Measurements from ENCODE around the gene DAPK2. TPM values are rescaled to one million over a fixed set of nuclear protein-coding genes. Genes with fewer than 3 reads are reported as not detected.
A peak's percentile ranks its signal among the peaks of the same experiment; 100 is the strongest.

DAPK2 gene
- total RNA-seq, 1 experiment from 2014 or later: 1.4 TPM

DNA sequence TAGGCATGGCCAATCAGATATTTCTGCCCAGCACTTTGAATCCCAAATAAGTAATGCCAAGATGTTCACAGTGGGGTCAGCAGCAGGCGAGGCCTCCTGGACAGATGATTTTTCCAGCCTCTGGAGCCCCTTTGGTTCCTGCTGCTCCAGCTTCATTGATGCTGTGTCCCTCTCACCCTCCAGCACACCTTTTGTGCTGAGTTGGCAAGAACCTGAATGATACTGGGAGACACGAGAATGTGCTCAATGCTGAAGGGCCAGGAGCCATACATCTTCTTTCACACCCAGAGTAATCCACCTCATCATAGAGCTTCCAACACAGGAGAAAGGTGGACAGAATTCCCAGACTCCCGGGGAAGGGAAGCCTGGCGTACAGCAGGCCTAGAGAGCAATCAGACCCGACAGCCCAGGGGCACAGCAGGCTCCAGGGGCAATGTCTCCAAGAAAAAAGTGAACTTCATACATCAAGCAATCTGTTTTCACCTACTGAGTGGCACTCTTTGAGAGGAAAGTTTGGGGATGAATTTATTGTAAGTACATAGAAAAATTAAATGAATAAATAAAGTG lies 6.7 kb upstream of the DAPK2 start:
- no peaks in the 10 kb centered on the region for H3K27me3 ChIP-seq (replicated peaks; ENCODE audit: control insufficient read depth, insufficient read depth, low read length)
- ChIA-PET POLR2A (no interaction called here), CTCF (no interaction called here)
- TF ChIP-seq, protein P1, sequence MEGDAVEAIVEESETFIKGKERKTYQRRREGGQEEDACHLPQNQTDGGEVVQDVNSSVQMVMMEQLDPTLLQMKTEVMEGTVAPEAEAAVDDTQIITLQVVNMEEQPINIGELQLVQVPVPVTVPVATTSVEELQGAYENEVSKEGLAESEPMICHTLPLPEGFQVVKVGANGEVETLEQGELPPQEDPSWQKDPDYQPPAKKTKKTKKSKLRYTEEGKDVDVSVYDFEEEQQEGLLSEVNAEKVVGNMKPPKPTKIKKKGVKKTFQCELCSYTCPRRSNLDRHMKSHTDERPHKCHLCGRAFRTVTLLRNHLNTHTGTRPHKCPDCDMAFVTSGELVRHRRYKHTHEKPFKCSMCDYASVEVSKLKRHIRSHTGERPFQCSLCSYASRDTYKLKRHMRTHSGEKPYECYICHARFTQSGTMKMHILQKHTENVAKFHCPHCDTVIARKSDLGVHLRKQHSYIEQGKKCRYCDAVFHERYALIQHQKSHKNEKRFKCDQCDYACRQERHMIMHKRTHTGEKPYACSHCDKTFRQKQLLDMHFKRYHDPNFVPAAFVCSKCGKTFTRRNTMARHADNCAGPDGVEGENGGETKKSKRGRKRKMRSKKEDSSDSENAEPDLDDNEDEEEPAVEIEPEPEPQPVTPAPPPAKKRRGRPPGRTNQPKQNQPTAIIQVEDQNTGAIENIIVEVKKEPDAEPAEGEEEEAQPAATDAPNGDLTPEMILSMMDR (IDR thresholded peaks at IDR 0.05; ENCODE audit: insufficient read depth in 1 of 2, low read depth in 1 of 2, low read length in 1 of 2, severe bottlenecking in 1 of 2, unreplicated experiment in 1 of 2): no peak
- DNase-seq: no peak
- no peaks in the 10 kb centered on the region for H3K36me3 Mint-ChIP-seq (ENCODE audit: insufficient read depth, unreplicated experiment)
- no peaks in the 10 kb centered on the region for H3K27me3 Mint-ChIP-seq (ENCODE audit: insufficient read depth, unreplicated experiment)
- no peak overlapping the region for H3K4me3 Mint-ChIP-seq (ENCODE audit: unreplicated experiment)
- no peak overlapping the region for H3K4me3 ChIP-seq (ENCODE audit: low read depth, low read length)
- no peaks in the 10 kb centered on the region for H3K9me3 ChIP-seq
- peaks cover 20% of the 10 kb centered on the region for H3K4me1 ChIP-seq
- BruUV-seq (replicated peaks): no TSS peak
- H3K9me3 Mint-ChIP-seq (ENCODE audit: unreplicated experiment): no peaks in the 10 kb centered on the region
- peaks cover 17% of the 10 kb centered on the region for H3K4me1 Mint-ChIP-seq (ENCODE audit: low read depth, unreplicated experiment)
- no peaks in the 10 kb centered on the region for H3K36me3 ChIP-seq (ENCODE audit: control insufficient read depth, insufficient read depth, low read length)
- no peak overlapping the region for H3K27ac Mint-ChIP-seq (ENCODE audit: unreplicated experiment)
- intact Hi-C loops (cut with micrococcal nuclease; ENCODE audit: unreplicated experiment): no loop called here

DNA sequence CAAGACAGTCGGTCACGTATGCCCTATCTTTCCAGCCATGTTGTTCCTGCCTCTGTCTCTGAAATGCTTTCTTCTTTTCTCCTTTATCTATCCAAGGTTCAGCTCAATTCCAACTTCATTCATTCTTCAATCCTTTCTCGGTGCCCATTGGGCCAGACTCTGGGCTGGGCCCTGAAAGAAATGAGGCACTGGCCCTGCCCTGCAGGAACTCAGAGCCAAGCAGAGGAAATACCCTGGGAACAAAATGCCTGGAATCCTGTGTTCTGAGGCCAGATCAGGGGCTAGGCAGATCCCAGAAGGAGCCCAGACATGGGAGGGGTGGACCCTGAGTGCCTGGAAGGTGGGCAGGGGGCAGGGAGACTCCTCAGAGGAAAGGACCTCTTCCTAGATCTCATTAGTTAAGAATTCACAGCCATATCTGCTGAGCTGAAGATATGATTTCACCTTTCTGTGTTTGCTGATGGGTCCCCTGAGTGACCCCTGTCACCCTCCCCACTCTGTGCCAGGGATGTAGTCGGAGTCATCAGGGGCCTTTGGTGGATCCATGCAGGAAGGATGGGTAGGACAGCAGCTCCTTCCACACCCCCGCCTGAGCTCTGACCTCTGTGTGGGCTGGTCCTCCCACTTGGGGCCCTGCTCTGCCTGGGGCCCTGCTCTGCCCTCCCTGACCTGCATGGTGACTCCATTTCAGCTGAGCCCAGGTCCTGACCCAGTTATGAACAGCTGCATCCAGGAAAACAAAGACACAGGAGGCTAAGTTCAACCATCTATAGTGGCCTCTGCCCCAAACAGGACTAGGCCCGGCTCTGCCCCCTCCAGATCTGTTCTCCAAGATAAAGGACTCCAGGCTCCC lies 5.3 kb upstream of the DAPK2 start:
- Histone ChIP-seq H3K4me1 (peaks cover 20% of the 10 kb centered on the region), H3K9me3 (no peaks in the 10 kb centered on the region), H3K27me3 (replicated peaks; ENCODE audit: control insufficient read depth, insufficient read depth, low read length) (no peaks in the 10 kb centered on the region), H3K36me3 (ENCODE audit: control insufficient read depth, insufficient read depth, low read length) (no peaks in the 10 kb centered on the region), H3K4me3 (ENCODE audit: low read depth, low read length) (no peak overlapping the region)
- TF ChIP-seq, protein P1 (IDR thresholded peaks at IDR 0.05; ENCODE audit: insufficient read depth in 1 of 2, low read depth in 1 of 2, low read length in 1 of 2, severe bottlenecking in 1 of 2, unreplicated experiment in 1 of 2): no peak
- Mint-ChIP-seq H3K4me1 (ENCODE audit: low read depth, unreplicated experiment) (peaks cover 17% of the 10 kb centered on the region), H3K9me3 (ENCODE audit: unreplicated experiment) (no peaks in the 10 kb centered on the region), H3K27ac (ENCODE audit: unreplicated experiment) (no peak overlapping the region), H3K36me3 (ENCODE audit: insufficient read depth, unreplicated experiment) (no peaks in the 10 kb centered on the region), H3K4me3 (ENCODE audit: unreplicated experiment) (no peak overlapping the region), H3K27me3 (ENCODE audit: insufficient read depth, unreplicated experiment) (no peaks in the 10 kb centered on the region)
- no TSS peak for BruUV-seq (replicated peaks)
- DNase-seq: peak in 1 of 2 experiments; percentile 49
- POLR2A ChIA-PET: no interaction called here
- CTCF ChIA-PET: interaction anchor here (1.7 kb wide), 1 partner anchor 16 kb away, joined by 4 read pairs; no protein-coding TSS in a partner anchor
- intact Hi-C loops (cut with micrococcal nuclease; ENCODE audit: unreplicated experiment): no loop called here

DNA sequence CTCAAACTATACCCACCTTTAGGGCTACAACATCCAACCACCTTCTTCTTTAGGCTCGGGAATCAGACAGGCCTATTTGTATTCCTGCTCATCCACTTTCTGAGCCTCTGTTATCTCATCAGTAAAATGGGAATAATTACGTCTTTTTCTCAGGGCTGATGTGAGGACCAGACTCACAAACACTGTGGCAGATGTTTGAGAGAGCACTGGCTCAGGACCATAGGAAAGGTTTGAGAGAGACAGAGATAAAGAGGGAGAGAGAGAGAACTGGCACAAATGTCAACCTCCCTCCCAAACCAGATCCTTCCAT lies 4.8 kb upstream of the DAPK2 start:
- BruUV-seq (replicated peaks): no TSS peak
- POLR2A ChIA-PET: no interaction called here

More for the DNA sequence above, 4.8 kb upstream of the DAPK2 start:
- no peak overlapping the region for H3K4me3 Mint-ChIP-seq (ENCODE audit: unreplicated experiment)
- no peaks in the 10 kb centered on the region for H3K9me3 Mint-ChIP-seq (ENCODE audit: unreplicated experiment)
- H3K27ac Mint-ChIP-seq (ENCODE audit: unreplicated experiment): no peak overlapping the region
- no peak for DNase-seq
- intact Hi-C loops (cut with micrococcal nuclease; ENCODE audit: unreplicated experiment): no loop called here
- H3K36me3 ChIP-seq (ENCODE audit: control insufficient read depth, insufficient read depth, low read length): no peaks in the 10 kb centered on the region
- CTCF ChIA-PET: interaction anchor here (1.7 kb wide), 1 partner anchor 17 kb away, joined by 4 read pairs; no protein-coding TSS in a partner anchor
- no peaks in the 10 kb centered on the region for H3K9me3 ChIP-seq
- no peak overlapping the region for H3K4me3 ChIP-seq (ENCODE audit: low read depth, low read length)
- no peaks in the 10 kb centered on the region for H3K27me3 ChIP-seq (replicated peaks; ENCODE audit: control insufficient read depth, insufficient read depth, low read length)
- peaks cover 17% of the 10 kb centered on the region for H3K4me1 Mint-ChIP-seq (ENCODE audit: low read depth, unreplicated experiment)
- H3K36me3 Mint-ChIP-seq (ENCODE audit: insufficient read depth, unreplicated experiment): no peaks in the 10 kb centered on the region
- TF ChIP-seq, protein P1 (IDR thresholded peaks at IDR 0.05; ENCODE audit: insufficient read depth in 1 of 2, low read depth in 1 of 2, low read length in 1 of 2, severe bottlenecking in 1 of 2, unreplicated experiment in 1 of 2): no peak
- peaks cover 20% of the 10 kb centered on the region for H3K4me1 ChIP-seq
- H3K27me3 Mint-ChIP-seq (ENCODE audit: insufficient read depth, unreplicated experiment): no peaks in the 10 kb centered on the region
